Body of pancreas (tissue), 4 donors: ENCODE data around the gene SH2B2. TPM values are rescaled to one million over a fixed set of nuclear protein-coding genes. Genes with fewer than 3 reads are reported as not detected.

Experiments used
- ATAC-seq: fragments of 150-250 bp; one replicate; pipeline ENCODE4 v1.9.1; 2016
- DNase-seq, 4 donors: peaks; one replicate each; pipeline ENCODE4 v3.0.0-alpha.2; 2019
- H3K27ac ChIP-seq, 4 donors: fragments of 200-600 bp; sonication (generic); 1 replicate in 3 of 4; 2 replicates in 1 of 4; pipeline versions ENCODE4 v1.5.1 to v1.6.1; 2016 to 2019; ENCODE audit warnings: mild to moderate bottlenecking in 1 of 4, mixed read lengths in 1 of 4, moderate library complexity in 1 of 4
- H3K27me3 ChIP-seq, 2 donors: fragments of 200-600 bp; sonication (generic); one replicate each; pipeline ENCODE4 v1.6.0; 2016; ENCODE audit warnings: mild to moderate bottlenecking in 1 of 2
- H3K36me3 ChIP-seq, 2 donors: fragments of 200-600 bp; sonication (generic); replicated peaks in 1 of 2; 2 replicates each; pipeline ENCODE4 v1.5.1; 2016; ENCODE audit warnings: low read depth in 2 of 2; ENCODE audit not compliant: insufficient read depth in 1 of 2
- H3K4me1 ChIP-seq: fragments of 200-600 bp; sonication (generic); one replicate; pipeline ENCODE4 v1.6.0; 2016
- H3K4me3 ChIP-seq, 2 donors: fragments of 200-600 bp; sonication (generic); 1 replicate in 1 of 2; 2 replicates in 1 of 2; pipeline ENCODE4 v1.5.1; 2016 to 2019
- H3K9me3 ChIP-seq, 3 donors: fragments of 200-600 bp; sonication (generic); 1 replicate in 2 of 3; 2 replicates in 1 of 3; pipeline ENCODE4 v1.5.1; 2016
- POLR2A ChIP-seq, 3 donors: fragments of 450-650 bp; IDR thresholded peaks; one replicate each; pipeline ENCODE4 v1.6.1; 2016; ENCODE audit warnings: antibody characterized with exemption in 3 of 3, mild to moderate bottlenecking in 2 of 3
- WGBS, 2 donors: methylation state at CpG; one replicate each; pipeline ENCODE4 v1.1.5; 2017; 5-methylcytosine and 5-hydroxymethylcytosine counted together
- intact Hi-C: fragments of 100-400 bp; cut with DNase I; formaldehyde crosslinking; loops from one replicate; pipeline ENCODE4 v1.15.1; 2023
- total RNA-seq, 2 donors: library from RNA; depleted of rRNA; stranded (reverse); fragments of >200 nt; gene quantifications; one replicate each; pipeline ENCODE4 v1.1.0, GENCODE V29; 2016
- TF ChIP-seq, protein P1 (sequence below), 7 experiments: fragments of 450-650 bp in 4 of 7; fragments of 200-600 bp in 3 of 7; sonication (generic) in 3 of 7; IDR thresholded peaks; one replicate each; pipeline ENCODE4 v1.5.1; 2016 to 2019; ENCODE audit warnings: antibody characterized with exemption in 7 of 7

The SH2B2 gene
- total RNA-seq, 2 donors from 2014 or later, result 1.0 to 6.3 TPM

DNA sequence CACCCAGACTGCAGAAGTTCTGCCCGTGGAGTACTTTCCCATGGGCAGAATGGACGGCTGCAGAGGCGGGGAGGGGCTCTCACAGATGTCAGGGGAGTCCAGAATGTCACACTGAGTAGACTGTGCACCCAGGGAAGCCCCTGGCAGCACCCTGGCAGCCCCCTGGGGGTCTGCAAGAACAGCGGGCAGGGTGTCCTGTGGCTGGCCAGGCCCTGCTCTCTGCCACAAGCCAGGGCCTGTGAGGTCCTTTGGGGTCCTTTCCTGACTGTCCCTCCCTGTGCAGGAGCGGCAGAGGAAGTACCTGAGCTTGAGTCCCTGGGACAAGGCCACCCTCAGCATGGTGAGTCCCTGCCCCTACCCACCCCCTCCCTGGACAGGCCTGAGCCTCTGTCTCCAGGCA lies 6.1 kb upstream of the SH2B2 start:
- intact Hi-C loops, result loop anchor here (5.0 kb wide), 1 partner anchor 112 kb away; no protein-coding TSS in a partner anchor
- DNase-seq (no peak), ATAC-seq (no peak)

DNA sequence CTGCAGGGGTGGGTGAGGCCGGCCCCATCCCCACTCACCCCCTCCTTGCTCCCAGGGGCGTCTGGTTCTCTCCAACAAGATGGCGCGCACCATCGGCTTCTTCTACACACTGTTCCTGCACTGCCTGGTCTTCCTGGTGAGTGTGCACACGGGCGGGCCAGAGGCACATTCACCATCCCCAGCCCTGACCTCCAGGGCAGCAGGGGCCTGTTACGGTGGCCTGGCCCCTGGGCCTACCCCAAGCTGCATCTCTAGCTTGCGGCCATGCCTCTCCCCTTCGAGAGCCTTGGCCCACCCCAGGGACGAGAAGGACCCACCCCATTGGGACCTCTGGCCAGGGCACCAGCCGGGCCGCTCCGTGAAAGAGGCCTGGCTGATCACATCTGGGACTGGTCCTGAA lies 4.9 kb upstream of the SH2B2 start:
- no peak for ATAC-seq
- DNase-seq, result no peak

More for the DNA sequence above, 6.1 kb upstream of the SH2B2 start:
- TF ChIP-seq, protein P1, sequence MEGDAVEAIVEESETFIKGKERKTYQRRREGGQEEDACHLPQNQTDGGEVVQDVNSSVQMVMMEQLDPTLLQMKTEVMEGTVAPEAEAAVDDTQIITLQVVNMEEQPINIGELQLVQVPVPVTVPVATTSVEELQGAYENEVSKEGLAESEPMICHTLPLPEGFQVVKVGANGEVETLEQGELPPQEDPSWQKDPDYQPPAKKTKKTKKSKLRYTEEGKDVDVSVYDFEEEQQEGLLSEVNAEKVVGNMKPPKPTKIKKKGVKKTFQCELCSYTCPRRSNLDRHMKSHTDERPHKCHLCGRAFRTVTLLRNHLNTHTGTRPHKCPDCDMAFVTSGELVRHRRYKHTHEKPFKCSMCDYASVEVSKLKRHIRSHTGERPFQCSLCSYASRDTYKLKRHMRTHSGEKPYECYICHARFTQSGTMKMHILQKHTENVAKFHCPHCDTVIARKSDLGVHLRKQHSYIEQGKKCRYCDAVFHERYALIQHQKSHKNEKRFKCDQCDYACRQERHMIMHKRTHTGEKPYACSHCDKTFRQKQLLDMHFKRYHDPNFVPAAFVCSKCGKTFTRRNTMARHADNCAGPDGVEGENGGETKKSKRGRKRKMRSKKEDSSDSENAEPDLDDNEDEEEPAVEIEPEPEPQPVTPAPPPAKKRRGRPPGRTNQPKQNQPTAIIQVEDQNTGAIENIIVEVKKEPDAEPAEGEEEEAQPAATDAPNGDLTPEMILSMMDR (IDR thresholded peaks at IDR 0.05), result no peak
- no peak for TF ChIP-seq POLR2A (IDR thresholded peaks at IDR 0.05)
- Histone ChIP-seq H3K9me3 (no peaks in the 10 kb centered on the region), H3K27ac (no peak overlapping the region), H3K4me1 (peaks cover under 1% of the 10 kb centered on the region), H3K27me3 (no peaks in the 10 kb centered on the region), H3K4me3 (no peak overlapping the region), H3K36me3 (no peaks in the 10 kb centered on the region)
- 92 to 100% methylated on average over 1 to 5 of the region's 5 CpGs for WGBS, 2 donors

DNA sequence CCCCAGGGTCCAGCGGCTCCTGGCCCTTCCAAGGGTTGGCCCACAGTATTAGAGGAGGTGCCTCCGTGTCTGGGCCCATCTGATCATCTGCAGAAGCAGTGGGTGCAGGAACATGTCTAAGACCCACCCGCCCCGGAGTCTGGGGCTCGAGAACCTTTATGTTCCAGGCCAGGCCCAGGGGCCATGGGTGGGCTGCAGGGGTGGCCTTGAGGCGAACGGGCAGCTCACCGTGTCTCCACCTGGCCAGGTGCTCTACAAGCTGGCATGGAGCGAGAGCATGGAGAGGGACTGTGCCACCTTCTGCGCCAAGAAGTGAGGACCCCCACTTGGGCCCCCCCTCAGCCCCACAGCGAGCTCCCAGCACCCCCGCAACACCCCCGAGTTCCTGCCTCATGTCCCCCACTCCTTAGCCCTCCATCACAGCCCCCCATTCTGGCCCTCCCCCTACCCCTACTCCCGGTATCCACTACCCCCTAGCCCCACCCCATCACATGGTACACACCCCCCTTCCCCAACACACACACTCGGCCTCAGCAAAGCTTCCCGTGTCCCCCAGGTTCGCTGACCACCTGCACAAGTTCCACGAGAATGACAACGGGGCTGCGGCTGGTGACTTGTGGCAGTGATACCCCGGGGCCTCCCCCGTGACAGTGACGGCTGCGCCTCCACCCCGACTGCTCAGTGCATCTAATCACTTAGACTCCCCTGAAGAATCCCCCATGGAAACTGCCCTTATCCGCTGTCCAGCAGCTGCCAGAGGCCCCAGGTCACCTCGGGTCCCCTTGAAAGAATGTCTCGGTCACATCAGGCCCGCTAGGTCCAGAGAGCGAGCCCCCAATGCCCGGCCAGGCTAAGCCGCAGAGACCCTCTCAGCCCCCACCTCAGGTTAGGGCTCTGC lies 4.0 kb upstream of the SH2B2 start:
- H3K36me3 ChIP-seq, result no peaks in the 10 kb centered on the region
- H3K4me1 ChIP-seq, result peaks cover 18% of the 10 kb centered on the region
- intact Hi-C loops, result loop anchor here (5.0 kb wide), 1 partner anchor 110 kb away; no protein-coding TSS in a partner anchor
- WGBS, 2 donors, result 88 to 92% methylated on average over 16 to 24 of the region's 32 CpGs
- H3K27ac ChIP-seq, result no peak overlapping the region
- no peak for TF ChIP-seq POLR2A (IDR thresholded peaks at IDR 0.05)
- TF ChIP-seq, protein P1 (IDR thresholded peaks at IDR 0.05), result no peak
- no peaks in the 10 kb centered on the region for H3K9me3 ChIP-seq
- H3K27me3 ChIP-seq, result no peaks in the 10 kb centered on the region
- DNase-seq (no peak), ATAC-seq (no peak)
- no peak overlapping the region for H3K4me3 ChIP-seq

More for the DNA sequence above, 4.9 kb upstream of the SH2B2 start:
- H3K9me3 ChIP-seq, result no peaks in the 10 kb centered on the region
- intact Hi-C loops, result loop anchor here (5.0 kb wide), 1 partner anchor 111 kb away; no protein-coding TSS in a partner anchor
- no peak overlapping the region for H3K27ac ChIP-seq
- H3K27me3 ChIP-seq, result no peaks in the 10 kb centered on the region
- H3K4me3 ChIP-seq, result no peak overlapping the region
- WGBS, 2 donors, result 85 to 89% methylated on average over 6 to 14 of the region's 14 CpGs
- TF ChIP-seq POLR2A (IDR thresholded peaks at IDR 0.05), result no peak
- TF ChIP-seq, protein P1 (IDR thresholded peaks at IDR 0.05), result no peak
- peaks cover 10% of the 10 kb centered on the region for H3K4me1 ChIP-seq
- H3K36me3 ChIP-seq, result no peaks in the 10 kb centered on the region

DNA sequence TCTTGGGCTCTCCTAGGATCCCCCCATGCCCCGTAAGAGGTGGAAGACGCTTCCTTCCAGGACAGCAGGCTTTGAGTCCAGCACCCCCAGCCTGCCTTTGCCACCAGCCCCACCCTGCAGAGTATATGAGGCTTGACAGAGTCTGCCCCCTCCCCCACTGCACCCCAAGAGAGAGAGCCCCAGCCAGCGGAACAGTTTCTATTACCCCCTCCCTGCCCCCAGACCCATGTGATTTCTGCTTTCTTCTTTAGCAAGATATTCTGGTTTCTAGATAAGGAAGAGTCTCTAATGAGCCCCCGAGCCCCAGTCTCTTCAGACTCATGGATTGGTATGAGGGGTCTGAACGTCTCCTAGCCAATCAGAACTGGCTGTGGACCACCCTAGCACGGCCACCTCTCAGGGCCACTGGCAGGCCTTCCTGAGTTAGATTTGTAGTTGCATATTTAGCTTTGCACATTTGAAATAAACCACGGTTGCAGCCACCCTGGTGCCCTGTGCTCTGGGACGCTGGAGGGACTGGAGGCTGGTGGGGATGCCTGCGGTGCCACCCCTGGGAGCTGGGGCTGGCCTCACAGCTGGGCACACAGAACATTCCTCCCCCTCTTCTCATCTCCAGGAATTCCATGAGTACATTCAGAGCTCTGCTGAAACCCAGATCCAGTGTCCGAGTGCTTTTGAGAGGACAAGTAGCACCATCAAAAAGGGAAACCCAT lies 3.0 kb upstream of the SH2B2 start:
- intact Hi-C loops, result loop anchor here (5.0 kb wide), 1 partner anchor 109 kb away; no protein-coding TSS in a partner anchor
- no peak for ATAC-seq

More for the DNA sequence above, 3.0 kb upstream of the SH2B2 start:
- 67 to 85% methylated on average over 8 to 9 of the region's 10 CpGs for WGBS, 2 donors
- H3K27ac ChIP-seq, result no peak overlapping the region
- H3K4me1 ChIP-seq, result peaks cover 25% of the 10 kb centered on the region
- H3K36me3 ChIP-seq, result no peaks in the 10 kb centered on the region
- no peak overlapping the region for H3K4me3 ChIP-seq
- H3K27me3 ChIP-seq, result no peaks in the 10 kb centered on the region
- H3K9me3 ChIP-seq, result no peaks in the 10 kb centered on the region
- no peak for TF ChIP-seq POLR2A (IDR thresholded peaks at IDR 0.05)
- TF ChIP-seq, protein P1 (IDR thresholded peaks at IDR 0.05), result no peak
- no peak for DNase-seq
